ENCODE data around the gene NLGN1.

The NLGN1 gene

DNA sequence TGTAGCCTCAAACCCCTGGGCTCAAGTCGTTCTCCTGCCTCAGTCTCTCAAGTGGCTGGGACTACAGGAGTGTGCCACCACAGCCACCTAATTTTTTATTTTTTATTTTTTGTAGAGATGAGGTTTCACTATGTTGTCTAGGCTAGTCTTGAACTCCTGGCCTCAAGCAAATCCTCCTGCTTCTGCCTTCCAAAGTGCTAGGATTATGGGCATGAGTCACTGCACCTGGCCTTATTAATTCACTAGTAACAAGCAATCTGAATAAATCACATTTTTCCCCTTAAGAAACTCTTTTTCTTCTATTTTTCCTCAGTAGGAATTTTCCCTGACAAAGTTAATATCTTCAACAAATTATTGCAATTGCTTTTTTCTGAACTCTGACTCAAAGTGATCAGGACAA lies 336.9 kb downstream of the NLGN1 start:
- no peak for DNase-seq

DNA sequence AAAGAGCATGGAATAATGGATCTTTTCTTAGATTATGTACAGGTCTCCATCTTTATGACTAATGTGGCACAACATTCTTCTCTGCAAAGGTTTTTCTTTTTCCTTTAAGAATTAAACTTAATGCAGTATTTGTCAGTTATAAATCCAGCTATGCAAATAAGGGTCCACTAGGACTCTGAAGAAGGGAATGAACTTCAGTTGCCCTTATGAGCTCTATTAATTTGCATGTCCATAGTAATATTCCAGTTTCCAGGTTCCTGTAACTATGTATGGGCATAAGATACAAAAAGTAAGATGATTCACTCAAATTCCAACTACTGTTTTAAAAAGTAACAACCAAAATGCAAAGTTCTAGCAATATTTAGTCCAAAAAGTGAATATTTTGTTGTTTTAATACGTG lies 337.4 kb downstream of the NLGN1 start:
- DNase-seq: no peak

GRCh38 chr3:173735841-173736240 lies 338.3 kb downstream of the NLGN1 start:
- no peak for DNase-seq

DNA sequence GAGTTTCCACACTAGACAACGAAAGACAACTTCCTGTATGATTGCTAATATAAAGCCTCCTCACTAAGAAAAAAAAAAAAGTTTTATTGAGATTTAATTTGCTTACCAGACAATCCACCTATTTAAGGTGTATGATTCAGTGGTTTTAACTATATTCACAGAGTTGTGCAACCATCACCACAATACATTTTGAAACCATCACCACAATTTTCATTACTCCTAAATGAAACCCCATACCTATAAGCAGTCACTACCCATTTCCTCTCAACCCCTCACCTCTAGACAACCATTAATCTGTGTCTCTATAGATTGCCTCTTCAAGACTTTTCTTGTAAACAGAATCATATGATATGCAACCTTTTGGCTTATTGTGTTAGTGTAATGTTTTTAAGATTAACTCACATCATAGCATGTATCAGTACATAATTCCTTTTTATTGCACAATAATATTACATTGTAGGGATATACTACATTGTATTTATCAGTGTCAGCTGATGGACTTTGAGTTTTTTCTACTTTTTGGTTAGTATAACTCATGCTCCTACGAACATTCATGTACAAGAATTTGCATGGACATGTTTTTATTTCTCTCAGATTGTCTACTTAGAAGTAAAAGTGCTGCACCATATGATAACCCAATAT lies 339.7 kb downstream of the NLGN1 start:
- no peak for DNase-seq

DNA sequence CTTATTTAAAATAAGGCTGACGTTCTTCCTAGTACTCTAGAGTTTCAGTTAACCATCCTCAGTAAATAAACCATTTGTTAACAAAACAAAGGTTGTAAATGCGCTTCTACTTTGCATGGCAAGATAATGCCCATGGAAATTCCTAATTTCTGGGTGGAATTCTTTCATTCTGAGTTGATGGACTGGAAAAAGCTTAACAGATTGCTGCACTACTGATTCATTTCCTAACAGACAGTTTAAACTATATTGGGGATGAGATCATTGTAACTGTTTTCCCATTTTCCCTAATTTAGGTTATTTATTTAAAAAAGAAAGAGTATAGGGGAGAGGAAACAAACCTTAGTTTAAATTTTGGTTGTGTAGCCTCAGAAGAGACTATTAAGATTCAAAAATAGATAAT lies 342.2 kb downstream of the NLGN1 start:
- no peak for DNase-seq

- DNase-seq: no peak
Observed at GRCh38 chr3:173742491-173742890, 344.9 kb downstream of the NLGN1 start.

GRCh38 chr3:173743111-173743510 lies 345.6 kb downstream of the NLGN1 start:
- DNase-seq: no peak

DNA sequence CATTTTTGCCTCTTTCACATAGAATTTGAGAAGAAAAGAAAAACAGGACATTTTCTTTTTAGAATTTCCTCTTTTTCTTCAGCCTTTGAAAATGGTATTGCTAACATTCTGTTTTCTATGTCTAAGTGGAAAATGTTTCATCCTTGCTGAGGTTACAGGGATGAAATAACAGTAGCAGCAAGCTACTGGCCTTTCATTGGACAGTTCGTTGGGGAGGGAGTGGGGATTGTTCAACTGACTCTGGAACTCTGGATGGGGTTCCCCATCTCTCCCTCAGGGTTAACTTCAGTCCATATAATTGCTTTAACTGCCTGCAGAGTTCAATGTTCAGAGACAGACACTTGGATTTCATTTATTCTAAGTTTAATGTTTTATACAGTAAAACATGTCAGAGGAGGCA lies 346.0 kb downstream of the NLGN1 start:
- no peak for DNase-seq

DNA sequence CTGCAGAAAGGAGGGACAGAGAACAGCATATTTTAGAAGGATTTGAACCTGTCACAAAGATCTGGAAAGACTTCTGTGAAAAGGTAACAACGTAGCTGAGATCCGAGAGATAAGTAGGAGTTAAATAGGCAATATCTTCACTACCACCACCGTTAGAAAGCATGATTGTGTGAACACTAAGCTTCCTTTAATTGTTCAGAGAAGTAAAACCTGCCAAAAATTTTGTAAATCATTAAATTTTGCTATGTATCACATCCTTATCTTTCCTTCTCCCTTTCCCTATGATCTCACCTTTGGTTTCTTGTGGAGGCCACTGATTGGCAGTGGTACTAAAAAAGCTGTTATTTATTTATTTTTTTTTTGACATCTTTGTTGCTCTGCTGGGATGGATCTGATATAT lies 346.9 kb downstream of the NLGN1 start:
- DNase-seq: no peak

- DNase-seq: no peak
Observed at GRCh38 chr3:173744895-173745294, 347.4 kb downstream of the NLGN1 start.

DNA sequence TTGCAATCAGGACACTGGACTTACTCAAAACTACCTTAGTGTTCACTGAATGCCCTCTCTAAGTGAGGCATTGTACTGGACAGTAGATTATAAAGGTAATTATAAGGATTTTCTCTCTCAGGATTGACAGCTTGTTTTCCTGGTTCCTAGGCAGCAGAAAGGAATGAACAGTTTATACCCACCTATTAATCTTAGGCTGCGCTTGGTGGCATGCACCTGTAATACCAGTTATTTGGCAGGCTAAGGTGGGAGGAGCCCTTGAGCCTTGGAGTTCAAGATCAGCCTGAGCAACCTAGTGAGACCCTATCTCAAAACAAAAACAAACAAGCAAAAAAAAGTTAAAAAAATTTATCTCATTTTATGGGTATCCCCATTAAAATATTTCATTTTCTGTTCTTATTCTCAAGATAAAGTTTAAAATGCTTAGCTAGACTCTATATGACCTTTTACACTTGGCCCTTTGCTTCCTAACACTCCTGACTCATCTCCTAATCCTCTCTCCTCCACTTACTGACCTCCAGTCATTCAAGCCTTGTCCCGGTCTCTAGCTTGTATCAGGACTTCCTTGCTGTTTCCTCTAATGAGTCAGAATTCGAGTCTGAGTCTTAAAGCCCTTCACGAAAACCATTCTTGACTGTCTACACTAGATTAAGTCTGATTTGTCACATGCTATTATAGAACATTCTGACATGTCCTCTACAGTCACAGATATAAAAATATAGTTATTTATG lies 348.6 kb downstream of the NLGN1 start:
- no peak for DNase-seq

- no peak for DNase-seq
Observed at GRCh38 chr3:173747427-173747826, 349.9 kb downstream of the NLGN1 start.

GRCh38 chr3:173748105-173748504 lies 350.6 kb downstream of the NLGN1 start:
- no peak for DNase-seq

- no peak for DNase-seq
Observed at GRCh38 chr3:173750095-173750494, 352.6 kb downstream of the NLGN1 start.

GRCh38 chr3:173750591-173750990 lies 353.0 kb downstream of the NLGN1 start:
- no peak for DNase-seq

DNA sequence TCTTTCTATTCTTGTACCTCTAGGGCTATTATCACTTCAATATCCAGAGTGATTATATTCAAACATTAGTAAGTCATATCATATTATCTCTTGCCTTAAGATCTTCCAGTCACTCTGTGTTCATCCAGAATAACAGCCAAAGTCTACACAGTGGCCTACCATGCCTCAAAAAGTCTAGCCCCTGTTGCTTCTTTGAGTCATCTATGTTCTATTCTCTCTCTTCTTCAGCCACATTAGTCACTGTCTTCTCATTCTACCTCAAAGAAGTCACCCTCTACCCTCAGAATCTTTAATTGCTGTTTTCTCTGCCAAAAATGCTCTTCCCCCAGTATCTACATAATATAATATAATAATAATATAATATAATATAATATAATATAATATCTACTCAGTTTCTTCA lies 356.0 kb downstream of the NLGN1 start:
- no peak for DNase-seq

DNA sequence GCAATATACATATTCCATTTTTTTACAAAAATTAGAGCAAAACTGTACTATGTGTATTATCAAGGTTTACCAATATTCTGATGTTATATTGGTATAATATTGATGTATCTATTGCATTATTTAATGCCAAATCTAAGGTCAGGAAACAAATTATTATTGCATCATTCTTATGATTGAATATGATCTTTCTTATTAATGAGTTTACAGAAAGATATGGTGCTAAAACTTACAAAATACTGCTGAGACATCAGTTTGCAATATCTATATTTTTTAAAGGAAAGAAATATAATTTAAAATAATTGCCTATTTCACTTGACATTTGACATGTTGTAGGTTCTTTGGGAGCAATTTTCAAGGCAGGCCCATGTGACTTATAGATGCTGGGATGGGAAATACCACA lies 357.6 kb downstream of the NLGN1 start:
- no peak for DNase-seq

DNA sequence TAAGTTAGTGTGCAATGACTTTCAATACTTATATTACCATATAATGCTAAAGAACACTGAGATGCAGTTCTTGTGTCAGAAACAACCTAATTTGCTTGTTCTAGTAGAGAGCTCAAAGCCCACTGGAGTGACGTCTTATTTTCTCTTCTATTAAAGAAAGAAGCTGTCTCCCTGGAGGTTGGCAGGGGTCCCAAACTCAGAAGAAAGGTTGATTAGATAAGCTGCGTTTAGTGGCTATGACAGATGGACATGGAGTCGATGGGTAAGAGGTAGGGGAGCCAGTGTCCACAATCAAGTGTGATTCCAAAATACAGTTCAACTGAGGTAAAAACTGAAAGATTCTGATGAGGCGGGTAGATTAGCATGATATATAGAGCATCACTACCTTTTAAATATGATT lies 363.6 kb downstream of the NLGN1 start:
- no peak for DNase-seq

DNA sequence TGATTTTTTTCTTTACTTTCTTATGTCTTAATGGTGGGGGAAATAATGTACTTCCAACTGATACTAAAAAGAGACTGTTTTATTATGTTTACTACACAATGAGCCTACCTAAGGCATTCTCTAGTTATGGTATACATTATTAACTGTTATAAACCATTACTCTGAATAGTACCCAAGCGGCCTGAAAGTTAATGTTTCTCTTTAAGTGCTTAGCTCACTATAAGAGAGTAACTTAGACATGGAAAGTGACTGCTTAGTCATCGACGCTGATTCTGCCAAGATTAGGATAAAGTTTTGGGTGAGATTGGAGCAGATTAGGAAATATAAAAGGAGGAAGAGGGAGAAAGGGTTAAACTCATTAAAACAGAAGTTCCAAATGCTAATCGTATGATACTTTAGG lies 365.0 kb downstream of the NLGN1 start:
- no peak for DNase-seq

DNA sequence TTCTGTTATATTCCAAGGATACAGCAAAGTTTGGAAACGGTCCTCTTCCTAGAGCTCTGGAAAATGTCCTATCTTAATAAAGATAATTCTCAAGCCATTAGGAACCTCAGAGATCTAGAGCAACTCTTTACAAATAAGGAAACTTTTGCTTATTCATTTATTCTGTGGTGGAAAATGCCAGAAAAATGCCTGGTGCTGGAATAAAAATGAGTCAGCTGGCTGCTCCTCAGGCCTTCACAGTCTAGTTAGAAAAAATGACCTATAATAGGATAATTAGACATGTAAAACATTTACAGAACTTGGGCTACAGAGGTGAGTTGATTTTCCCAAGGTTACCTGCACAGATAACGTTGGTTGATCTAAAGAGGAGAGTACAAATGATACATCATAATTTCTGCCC lies 372.5 kb downstream of the NLGN1 start:
- no peak for DNase-seq

- no peak for DNase-seq
Observed at GRCh38 chr3:173770796-173771573, 373.4 kb downstream of the NLGN1 start.

DNA sequence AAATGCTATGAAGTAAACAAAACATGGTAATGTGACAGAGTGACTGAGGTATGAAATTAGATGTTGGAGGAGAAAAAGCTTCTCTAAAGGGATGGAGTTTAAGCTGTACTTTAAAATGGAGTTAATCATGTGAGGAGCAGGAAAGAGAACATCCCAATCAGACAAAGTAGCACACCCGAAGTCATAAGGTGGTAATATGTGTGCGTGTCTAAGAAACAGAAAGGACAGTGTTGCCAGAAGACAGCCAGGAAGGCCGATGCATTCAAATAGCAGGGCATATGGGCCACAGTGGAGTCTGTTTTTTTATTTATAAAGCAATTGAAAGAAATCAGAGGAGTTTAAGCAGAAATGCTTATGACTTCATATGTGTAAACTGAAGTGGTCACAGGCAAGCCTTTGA lies 376.3 kb downstream of the NLGN1 start:
- DNase-seq: no peak

- no peak for DNase-seq
Observed at GRCh38 chr3:173774294-173774693, 376.8 kb downstream of the NLGN1 start.

- no peak for DNase-seq
Observed at GRCh38 chr3:173778251-173778650, 380.7 kb downstream of the NLGN1 start.

All from 8988T (cell line).